Neural progenitor cell (in vitro differentiated cells): ENCODE measurements around the gene ZFAND3. TPM values are rescaled to one million over a fixed set of nuclear protein-coding genes. Genes with fewer than 3 reads are reported as not detected.

Experiments used
- DNase-seq: peaks from one replicate; pipeline ENCODE4 v3.0.0-alpha.2; 2016; ENCODE audit warnings: low spot score
- H2AFZ ChIP-seq: fragments of 200-600 bp; sonication (generic); replicated peaks from 2 replicates; pipeline ENCODE4 v1.6.1; 2016; ENCODE audit warnings: antibody characterized with exemption
- H3F3A ChIP-seq: fragments of 200-600 bp; sonication (generic); 2 replicates; pipeline ENCODE4 v1.6.1; 2016; ENCODE audit warnings: antibody characterized with exemption, low read depth
- H3K27ac ChIP-seq: fragments of 200-600 bp; sonication (generic); 2 replicates; pipeline ENCODE4 v1.5.1; 2016; ENCODE audit warnings: mild to moderate bottlenecking
- H3K27me3 ChIP-seq: fragments of 200-600 bp; sonication (generic); 2 replicates; pipeline ENCODE4 v1.6.1; 2016; ENCODE audit warnings: mild to moderate bottlenecking, moderate library complexity
- H3K36me3 ChIP-seq: fragments of 200-600 bp; sonication (generic); 2 replicates; pipeline ENCODE4 v1.5.1; 2016
- H3K4me1 ChIP-seq: fragments of 200-600 bp; sonication (generic); 2 replicates; pipeline ENCODE4 v1.6.1; 2016; ENCODE audit warnings: mixed run types
- H3K4me2 ChIP-seq: fragments of 200-600 bp; sonication (generic); 2 replicates; pipeline ENCODE4 v1.6.1; 2016
- H3K4me3 ChIP-seq: fragments of 200-600 bp; sonication (generic); 2 replicates; pipeline ENCODE4 v1.5.1; 2016
- H3K79me2 ChIP-seq: fragments of 200-600 bp; sonication (generic); 2 replicates; pipeline ENCODE4 v1.6.1; 2016; ENCODE audit warnings: low read depth
- H3K9ac ChIP-seq: fragments of 200-600 bp; sonication (generic); 2 replicates; pipeline ENCODE4 v1.6.1; 2016
- H3K9me3 ChIP-seq: fragments of 200-600 bp; sonication (generic); 2 replicates; pipeline ENCODE4 v1.5.1; 2016; ENCODE audit warnings: low read depth
- H4K20me1 ChIP-seq: fragments of 200-600 bp; sonication (generic); 2 replicates; pipeline ENCODE4 v1.6.1; 2016; ENCODE audit warnings: low read depth
- H3K27ac Mint-ChIP-seq: 3 replicates; pipeline ENCODE4 v1.8.0; 2021; ENCODE audit warnings: mixed read lengths
- H3K27me3 Mint-ChIP-seq: 2 replicates; pipeline ENCODE4 v1.8.0; 2022; ENCODE audit warnings: low read depth, mild to moderate bottlenecking, inconsistent platforms, moderate library complexity, mixed read lengths; ENCODE audit not compliant: insufficient read depth
- H3K36me3 Mint-ChIP-seq: 3 replicates; pipeline ENCODE4 v1.8.0; 2021; ENCODE audit warnings: mixed read lengths
- H3K4me1 Mint-ChIP-seq: 3 replicates; pipeline ENCODE4 v1.8.0; 2021; ENCODE audit warnings: mixed read lengths
- H3K4me3 Mint-ChIP-seq: 3 replicates; pipeline ENCODE4 v1.8.0; 2021; ENCODE audit warnings: mild to moderate bottlenecking, moderate library complexity, mixed read lengths
- H3K9me3 Mint-ChIP-seq: 3 replicates; pipeline ENCODE4 v1.8.0; 2020; ENCODE audit warnings: mixed read lengths
- CTCF ChIP-seq: fragments of 200-600 bp; sonication (generic); IDR thresholded peaks from 2 replicates; pipeline ENCODE4 v1.5.1; 2017; ENCODE audit warnings: antibody characterized with exemption, mild to moderate bottlenecking
- EZH2 ChIP-seq: fragments of 200-600 bp; sonication (generic); IDR thresholded peaks from 2 replicates; pipeline ENCODE4 v1.6.1; 2017; ENCODE audit warnings: antibody characterized with exemption, mild to moderate bottlenecking, moderate library complexity
- EZH2phosphoT487 ChIP-seq: fragments of 200-600 bp; sonication (generic); IDR thresholded peaks from 2 replicates; pipeline ENCODE4 v1.6.1; 2017; ENCODE audit warnings: antibody characterized with exemption
- total RNA-seq: library from RNA; depleted of rRNA; stranded (reverse); fragments of >200 nt; gene quantifications from 2 replicates; pipeline ENCODE4 v1.2.3, GENCODE V29; 2015; ENCODE audit warnings: low replicate concordance

The ZFAND3 gene
- total RNA-seq, 1 donor from 2014 or later, result 24.3 TPM

GRCh38 chr6:38168699-38169098, 349.2 kb downstream of the ZFAND3 start:
- Histone ChIP-seq H3F3A (peaks cover 5% of the 10 kb centered on the region), H4K20me1 (peaks cover 8% of the 10 kb centered on the region), H3K4me2 (no peak overlapping the region), H3K4me3 (no peak overlapping the region), H3K27ac (no peak overlapping the region), H3K36me3 (no peaks in the 10 kb centered on the region), H3K9me3 (no peaks in the 10 kb centered on the region), H3K79me2 (no peaks in the 10 kb centered on the region), H3K9ac (no peak overlapping the region), H2AFZ (no peak overlapping the region), H3K27me3 (no peaks in the 10 kb centered on the region), H3K4me1 (peaks cover 18% of the 10 kb centered on the region)
- Mint-ChIP-seq H3K4me1 (peaks cover 36% of the 10 kb centered on the region), H3K27ac (no peak overlapping the region), H3K9me3 (peaks cover 3% of the 10 kb centered on the region), H3K4me3 (no peak overlapping the region), H3K27me3 (peaks cover 3% of the 10 kb centered on the region), H3K36me3 (peaks cover 10% of the 10 kb centered on the region)
- TF ChIP-seq CTCF (no peak), EZH2 (no peak), EZH2phosphoT487 (no peak)
- no peak for DNase-seq

DNA sequence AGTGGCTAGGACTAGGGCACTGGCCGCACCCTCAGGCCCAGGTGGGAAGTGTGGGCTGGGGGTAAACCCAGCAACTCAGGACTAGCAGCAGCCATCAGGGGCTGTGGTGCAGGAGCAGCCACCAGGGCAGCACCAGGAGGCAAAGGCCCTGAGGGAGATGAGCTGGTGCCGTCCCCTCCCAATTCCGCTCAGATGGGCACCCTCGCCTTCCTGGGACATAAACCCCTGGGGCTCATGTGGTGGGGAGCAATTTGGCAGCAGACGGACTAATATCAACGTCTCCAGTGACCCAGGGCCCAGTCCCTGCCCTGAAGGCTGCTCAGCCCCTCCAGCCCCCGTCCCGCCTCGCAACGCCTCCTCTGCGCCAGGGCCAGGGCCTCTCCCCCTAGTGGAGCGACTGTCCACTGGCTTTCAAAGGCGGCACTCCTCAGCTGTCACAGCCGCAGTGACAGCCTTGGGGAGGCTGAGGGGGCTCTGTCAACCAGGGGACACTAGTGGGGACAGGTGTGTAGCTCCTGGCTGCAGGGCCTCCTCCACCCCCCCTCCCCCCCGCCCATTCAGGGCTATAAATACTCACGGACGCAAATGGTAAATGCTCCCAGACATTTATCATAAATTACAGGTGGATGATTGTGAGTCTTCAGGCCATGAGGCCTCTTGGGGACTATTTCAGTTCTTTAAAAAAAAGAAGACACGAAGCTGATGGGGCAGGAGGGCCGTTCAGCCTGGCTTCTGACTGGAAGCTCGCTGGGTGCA, 349.9 kb downstream of the ZFAND3 start:
- Histone ChIP-seq H2AFZ (no peak overlapping the region), H3K27me3 (no peaks in the 10 kb centered on the region), H3K36me3 (no peaks in the 10 kb centered on the region), H3K27ac (no peak overlapping the region), H3F3A (peaks cover 5% of the 10 kb centered on the region), H4K20me1 (peaks cover 8% of the 10 kb centered on the region), H3K4me2 (no peak overlapping the region), H3K9me3 (no peaks in the 10 kb centered on the region), H3K79me2 (no peaks in the 10 kb centered on the region), H3K9ac (no peak overlapping the region), H3K4me1 (peaks cover 18% of the 10 kb centered on the region), H3K4me3 (no peak overlapping the region)
- Mint-ChIP-seq H3K27ac (no peak overlapping the region), H3K27me3 (peaks cover 3% of the 10 kb centered on the region), H3K36me3 (peaks cover 8% of the 10 kb centered on the region), H3K4me3 (peak overlapping the region; percentile 38), H3K4me1 (peaks cover 36% of the 10 kb centered on the region), H3K9me3 (peaks cover 3% of the 10 kb centered on the region)
- no peak for TF ChIP-seq EZH2phosphoT487
- peak; percentile 51 for TF ChIP-seq CTCF
- TF ChIP-seq EZH2, result no peak
- peak; percentile 55 for DNase-seq

DNA sequence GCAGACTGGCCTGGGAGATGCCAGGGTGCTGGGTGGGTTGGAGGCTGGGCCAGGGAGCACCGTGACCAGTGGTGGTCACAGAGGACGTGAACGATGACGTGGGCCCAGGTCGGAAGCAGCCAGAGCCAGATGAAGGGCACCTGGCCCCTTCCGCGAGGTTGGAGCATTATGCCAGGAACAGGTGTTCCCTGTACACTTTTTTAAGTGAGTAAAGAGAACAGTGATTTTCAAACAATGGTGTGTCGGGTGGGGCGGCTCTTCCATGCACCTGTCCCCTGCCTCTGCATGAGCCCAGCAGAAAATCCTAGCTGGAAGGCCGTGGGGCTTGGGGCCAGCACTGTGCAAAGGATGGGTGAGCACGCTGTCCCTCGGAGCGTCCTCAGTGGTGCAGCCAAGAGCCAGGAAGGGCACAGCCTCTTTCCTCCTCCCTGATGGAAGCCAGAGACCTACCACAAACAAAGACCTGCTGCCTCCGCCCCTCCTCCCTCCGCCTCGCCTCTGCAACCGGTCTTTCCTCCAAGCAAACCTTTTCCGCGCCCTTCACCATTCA, 350.5 kb downstream of the ZFAND3 start:
- H4K20me1 ChIP-seq, result peaks cover 8% of the 10 kb centered on the region
- Mint-ChIP-seq H3K9me3 (peaks cover 3% of the 10 kb centered on the region), H3K4me3 (peak overlapping the region; percentile 38), H3K4me1 (peaks cover 39% of the 10 kb centered on the region), H3K36me3 (peaks cover 11% of the 10 kb centered on the region), H3K27me3 (peaks cover 3% of the 10 kb centered on the region), H3K27ac (no peak overlapping the region)
- no peaks in the 10 kb centered on the region for H3K9me3 ChIP-seq
- no peaks in the 10 kb centered on the region for H3K79me2 ChIP-seq
- TF ChIP-seq CTCF (no peak), EZH2phosphoT487 (no peak), EZH2 (no peak)
- no peak overlapping the region for H3K9ac ChIP-seq
- H3K4me3 ChIP-seq, result no peak overlapping the region
- peak; percentile 48 for DNase-seq
- H3K27ac ChIP-seq, result no peak overlapping the region
- no peak overlapping the region for H3K4me2 ChIP-seq
- peaks cover 18% of the 10 kb centered on the region for H3K4me1 ChIP-seq
- H3F3A ChIP-seq, result peaks cover 5% of the 10 kb centered on the region
- H3K36me3 ChIP-seq, result no peaks in the 10 kb centered on the region
- H2AFZ ChIP-seq, result no peak overlapping the region
- no peaks in the 10 kb centered on the region for H3K27me3 ChIP-seq
